ENCODE results near the gene FAM89B.
A peak's percentile ranks its signal among the peaks of the same experiment; 100 is the strongest.

The FAM89B gene

GRCh38 chr11:65539744-65540289, 32.5 kb upstream of the FAM89B start:
- no peak for DNase-seq

- peak; percentile 86 for DNase-seq
These were observed 31.8 kb upstream of the FAM89B start for GRCh38 chr11:65540290-65541092.

GRCh38 chr11:65541093-65541982, 31.0 kb upstream of the FAM89B start:
- DNase-seq: no peak

- no peak for DNase-seq
These were observed 29.5 kb upstream of the FAM89B start for GRCh38 chr11:65542738-65543390.

GRCh38 chr11:65545853-65546216, 26.5 kb upstream of the FAM89B start:
- DNase-seq: no peak

- peak; percentile 100 for DNase-seq
These were observed 25.9 kb upstream of the FAM89B start for GRCh38 chr11:65546217-65546958.

GRCh38 chr11:65547446-65548125, 24.8 kb upstream of the FAM89B start:
- DNase-seq: peak; percentile 52

GRCh38 chr11:65548395-65548794, 23.9 kb upstream of the FAM89B start:
- no peak for DNase-seq

GRCh38 chr11:65549096-65549495, 23.2 kb upstream of the FAM89B start:
- DNase-seq: no peak

GRCh38 chr11:65551572-65552387, 20.6 kb upstream of the FAM89B start:
- peak; percentile 71 for DNase-seq

GRCh38 chr11:65552388-65552951, 19.9 kb upstream of the FAM89B start:
- DNase-seq: no peak

GRCh38 chr11:65553301-65554001, 18.9 kb upstream of the FAM89B start:
- peak; percentile 60 for DNase-seq

GRCh38 chr11:65554057-65554818, 18.1 kb upstream of the FAM89B start:
- DNase-seq: no peak

- no peak for DNase-seq
These were observed 17.4 kb upstream of the FAM89B start for GRCh38 chr11:65554842-65555430.

GRCh38 chr11:65555693-65556231, 16.6 kb upstream of the FAM89B start:
- DNase-seq: no peak

GRCh38 chr11:65556470-65557279, 15.7 kb upstream of the FAM89B start:
- DNase-seq: no peak

- DNase-seq: no peak
These were observed 14.9 kb upstream of the FAM89B start for GRCh38 chr11:65557280-65558001.
